ENCODE measurements around the gene PRRT4.

The PRRT4 gene

DNA sequence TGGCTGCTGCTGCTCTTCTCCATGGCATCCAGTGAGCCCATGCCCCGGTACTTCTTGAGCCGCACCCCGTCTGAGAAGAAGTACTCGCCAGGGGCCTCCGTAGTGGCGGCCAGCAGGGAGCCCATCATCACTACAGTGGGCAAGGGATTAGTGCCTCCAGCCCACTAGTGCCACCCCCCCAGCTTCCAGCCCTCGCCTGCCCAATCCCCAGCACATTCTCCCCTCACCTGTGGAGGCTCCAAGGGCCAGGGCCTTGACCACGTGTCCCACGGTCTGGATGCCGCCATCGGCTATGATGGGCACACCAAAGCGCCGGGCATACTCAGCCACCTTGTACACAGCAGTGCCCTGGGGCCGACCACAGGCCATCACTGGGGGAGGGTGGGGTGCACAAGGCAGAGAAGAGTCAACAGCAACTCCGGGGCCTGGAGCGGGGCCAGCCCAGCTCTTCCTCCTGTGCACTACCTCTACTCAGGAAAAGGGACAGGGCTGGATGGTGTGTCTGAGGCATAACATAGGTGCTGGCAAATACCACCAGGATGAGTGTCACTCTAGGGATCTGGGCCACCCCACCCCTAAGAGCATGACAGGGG lies 33.5 kb upstream of the PRRT4 start:
- DNase-seq: no peak

DNA sequence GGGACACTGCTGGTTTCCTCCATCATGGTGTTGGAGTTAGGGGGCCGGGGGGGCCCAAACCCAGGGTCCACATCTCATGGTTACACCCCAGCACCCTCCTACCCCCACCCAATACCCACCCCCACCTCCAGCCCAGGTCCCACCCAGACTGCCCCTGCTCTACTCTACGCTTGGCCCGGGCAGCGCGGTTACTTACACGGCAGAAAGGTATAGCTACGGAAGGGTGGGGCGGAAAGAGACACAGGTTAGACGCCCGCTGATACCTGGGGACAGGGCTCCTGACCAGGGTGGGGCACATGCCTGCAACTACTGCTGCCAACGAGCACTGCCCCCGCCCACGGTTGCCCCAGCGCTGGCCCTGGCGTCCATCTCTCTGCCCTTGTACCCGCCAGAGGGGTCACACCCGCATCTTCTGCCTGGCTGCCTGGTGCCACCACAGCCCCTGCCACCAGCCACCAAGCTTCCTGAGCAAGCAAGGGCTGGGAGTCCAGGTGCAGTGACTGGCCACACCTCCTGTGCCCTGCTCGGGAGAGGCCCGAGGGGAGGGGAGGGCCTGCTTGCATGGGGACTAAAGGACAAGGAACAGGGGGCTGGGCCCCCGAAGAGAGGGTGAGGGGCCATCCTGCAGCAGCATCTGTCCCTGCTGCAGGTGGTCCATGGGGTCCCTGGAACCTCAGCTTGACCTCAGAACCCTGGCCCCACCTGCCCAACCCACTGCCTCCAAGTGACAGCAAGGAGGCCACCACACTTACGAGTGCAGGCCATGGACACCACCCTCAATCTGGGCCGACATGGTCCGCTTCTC lies 32.2 kb upstream of the PRRT4 start:
- DNase-seq: no peak

DNA sequence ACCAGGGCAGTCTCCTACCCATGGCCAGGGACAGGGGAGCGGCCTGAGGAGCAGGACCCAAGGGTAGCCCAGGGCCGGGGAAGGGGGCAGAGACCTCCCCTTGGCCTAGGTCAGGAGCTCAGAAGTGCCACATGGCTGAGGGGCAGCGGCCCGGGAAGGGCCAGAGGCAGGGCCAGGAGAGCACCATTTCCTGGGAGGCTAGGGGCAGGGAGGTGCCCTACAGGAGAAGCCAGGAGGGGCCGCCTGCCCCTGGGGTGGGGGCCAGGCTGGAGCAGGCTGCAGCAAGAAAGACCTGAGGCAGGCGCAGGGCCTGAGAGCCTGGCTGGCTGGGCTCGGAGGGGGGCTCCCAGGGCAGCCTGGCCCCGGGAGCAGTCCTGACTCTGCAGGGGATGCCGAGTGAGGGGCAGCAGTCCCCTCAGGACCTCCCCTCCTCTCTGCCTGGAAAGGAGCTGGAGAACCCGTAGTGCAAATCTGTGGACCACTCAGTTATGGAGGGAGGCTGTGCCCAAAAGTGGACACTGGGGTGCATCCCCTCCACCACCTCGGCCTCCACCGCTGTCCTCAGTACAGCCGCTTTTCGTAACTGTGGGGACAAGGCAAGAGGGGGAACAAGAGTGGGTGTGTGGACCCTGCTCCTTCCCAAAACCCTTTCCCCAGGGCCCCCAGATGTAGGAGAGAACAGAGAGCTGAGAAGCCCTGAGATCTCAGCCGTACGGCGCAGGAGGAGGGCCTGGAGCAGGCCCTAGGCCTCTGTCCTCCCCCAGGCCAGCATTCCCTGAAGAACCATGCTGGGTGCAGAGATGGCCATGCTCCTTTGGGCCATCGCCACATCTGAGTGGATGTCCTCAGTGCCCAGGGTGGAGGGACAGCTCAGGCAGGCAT lies 31.2 kb upstream of the PRRT4 start:
- DNase-seq: no peak

DNA sequence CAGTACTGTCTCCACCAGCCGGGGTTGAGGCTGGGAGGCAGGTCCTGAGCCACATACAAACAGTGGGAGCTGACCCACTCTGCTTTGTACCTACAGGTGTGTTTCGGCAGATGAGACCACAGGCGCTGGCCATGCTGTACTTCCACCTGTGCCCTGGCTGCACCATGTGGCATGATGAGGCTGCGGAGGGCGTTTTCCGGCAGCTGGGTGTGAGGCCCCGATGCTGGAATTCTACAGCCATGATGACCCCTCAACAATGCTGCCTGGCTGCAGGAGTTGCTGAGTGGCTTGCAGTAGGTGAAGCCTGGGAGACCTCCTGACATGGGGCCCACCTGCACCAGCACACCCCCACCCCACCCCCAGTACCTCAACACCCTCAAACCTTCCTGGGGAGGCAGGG lies 30.3 kb upstream of the PRRT4 start:
- DNase-seq: no peak

DNA sequence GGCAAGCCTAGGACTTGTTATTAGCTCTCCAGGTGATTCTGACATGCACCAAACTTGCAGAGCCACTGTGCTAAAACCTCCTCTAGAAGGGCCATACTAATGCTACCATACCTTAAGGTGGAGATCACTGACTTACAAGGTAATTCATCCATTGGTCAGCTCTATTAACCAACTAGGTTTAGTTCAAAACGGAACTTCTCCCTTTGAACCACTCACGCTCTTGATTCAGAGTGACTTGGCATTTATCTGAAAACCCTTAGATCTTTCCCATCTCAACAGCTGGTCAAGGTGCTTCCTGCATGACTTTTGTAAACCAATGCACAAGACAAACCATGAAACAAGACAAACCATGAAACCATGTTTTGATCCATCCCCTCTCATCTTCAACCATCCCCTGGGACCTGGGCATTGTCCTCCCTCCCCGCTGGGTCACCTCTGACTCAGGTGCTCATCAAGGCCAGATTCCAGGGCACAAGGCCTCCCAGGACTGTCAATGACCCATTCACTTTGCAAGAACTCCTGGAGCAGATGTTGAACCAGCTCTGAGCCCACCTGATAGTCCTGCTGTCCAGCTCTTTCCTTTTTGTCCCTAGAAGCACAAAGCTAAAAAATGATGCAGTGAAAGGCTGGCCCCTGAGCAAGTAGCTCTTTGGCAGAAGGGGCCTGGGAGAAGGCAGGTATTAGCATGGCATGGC lies 29.5 kb upstream of the PRRT4 start:
- DNase-seq: no peak

DNA sequence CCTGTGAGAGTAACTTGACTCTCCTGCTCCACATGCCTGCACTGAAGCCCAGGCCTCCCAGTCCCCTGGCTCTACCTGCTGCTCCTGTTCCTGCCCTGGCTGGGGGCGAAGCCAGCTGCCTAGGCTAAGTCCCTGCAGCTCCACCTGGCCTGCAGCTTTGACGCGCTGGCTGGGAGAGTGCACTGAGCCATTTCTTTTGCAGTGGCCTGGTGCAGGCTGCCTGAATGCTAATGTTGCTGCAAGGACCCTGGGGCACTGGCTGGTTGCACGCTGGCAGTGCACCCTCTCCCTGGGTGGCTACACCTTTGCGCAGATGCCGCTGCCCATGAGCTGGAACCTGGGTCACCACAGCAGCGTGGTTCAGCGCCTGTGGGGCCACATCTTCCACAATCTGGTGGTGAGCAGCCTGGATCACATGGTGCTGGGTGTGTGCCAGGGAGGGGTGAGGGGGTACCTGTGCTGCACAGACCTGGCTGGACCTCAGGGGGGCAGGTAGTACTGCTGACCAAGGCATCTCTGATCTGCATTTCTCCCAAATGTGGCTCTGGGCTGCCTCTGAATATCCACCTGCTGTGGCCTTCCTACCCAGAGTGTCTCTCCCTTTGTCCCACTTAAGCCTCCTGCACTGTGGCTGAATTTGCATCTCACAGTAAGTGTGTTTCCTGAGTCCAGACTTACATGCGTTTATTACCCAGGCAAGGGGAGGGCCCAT lies 28.3 kb upstream of the PRRT4 start:
- no peak for DNase-seq

DNA sequence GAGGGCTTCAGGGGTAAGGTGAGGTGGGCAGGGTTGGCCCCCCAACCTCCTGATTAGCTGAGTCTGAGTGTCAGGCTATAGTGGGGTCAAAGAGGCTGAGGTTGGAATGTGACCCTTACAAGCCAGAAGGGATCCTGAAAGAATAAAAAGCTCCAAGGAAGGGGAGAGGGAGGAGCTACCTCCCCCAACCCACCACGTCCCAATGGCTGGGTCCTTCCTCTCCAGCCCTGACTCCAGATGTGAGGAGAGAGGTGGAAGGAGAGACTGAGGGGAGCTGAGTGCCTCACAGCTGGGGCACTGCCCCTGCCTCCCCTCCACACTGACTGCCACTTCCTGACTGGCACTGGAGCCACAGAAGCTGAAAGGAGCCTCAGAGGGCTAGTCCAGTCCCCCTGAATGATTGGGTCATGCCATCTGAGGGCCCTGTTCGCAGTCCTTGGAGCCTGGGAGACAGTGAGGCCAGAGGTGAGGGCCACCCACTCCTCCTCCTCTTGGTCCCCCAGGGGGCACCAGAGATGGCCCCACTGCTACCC lies 27.7 kb upstream of the PRRT4 start:
- DNase-seq: no peak

DNA sequence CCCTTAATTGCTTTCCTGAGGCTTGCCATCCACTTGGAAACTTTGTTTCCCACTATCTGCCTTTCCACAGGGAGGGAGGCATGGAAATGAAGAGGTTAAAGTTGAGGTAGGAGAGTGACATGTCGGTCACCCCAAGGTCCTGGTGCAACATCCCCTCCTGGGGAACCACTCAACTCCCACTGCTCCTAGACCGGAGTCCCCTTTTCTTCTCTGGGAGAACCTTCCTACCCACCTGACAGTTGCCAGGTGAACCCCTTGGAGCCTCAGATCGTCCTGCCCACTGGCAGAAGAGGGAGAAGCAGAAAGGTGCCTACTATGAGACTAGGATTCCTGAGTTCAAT lies 26.6 kb upstream of the PRRT4 start:
- no peak for DNase-seq

DNA sequence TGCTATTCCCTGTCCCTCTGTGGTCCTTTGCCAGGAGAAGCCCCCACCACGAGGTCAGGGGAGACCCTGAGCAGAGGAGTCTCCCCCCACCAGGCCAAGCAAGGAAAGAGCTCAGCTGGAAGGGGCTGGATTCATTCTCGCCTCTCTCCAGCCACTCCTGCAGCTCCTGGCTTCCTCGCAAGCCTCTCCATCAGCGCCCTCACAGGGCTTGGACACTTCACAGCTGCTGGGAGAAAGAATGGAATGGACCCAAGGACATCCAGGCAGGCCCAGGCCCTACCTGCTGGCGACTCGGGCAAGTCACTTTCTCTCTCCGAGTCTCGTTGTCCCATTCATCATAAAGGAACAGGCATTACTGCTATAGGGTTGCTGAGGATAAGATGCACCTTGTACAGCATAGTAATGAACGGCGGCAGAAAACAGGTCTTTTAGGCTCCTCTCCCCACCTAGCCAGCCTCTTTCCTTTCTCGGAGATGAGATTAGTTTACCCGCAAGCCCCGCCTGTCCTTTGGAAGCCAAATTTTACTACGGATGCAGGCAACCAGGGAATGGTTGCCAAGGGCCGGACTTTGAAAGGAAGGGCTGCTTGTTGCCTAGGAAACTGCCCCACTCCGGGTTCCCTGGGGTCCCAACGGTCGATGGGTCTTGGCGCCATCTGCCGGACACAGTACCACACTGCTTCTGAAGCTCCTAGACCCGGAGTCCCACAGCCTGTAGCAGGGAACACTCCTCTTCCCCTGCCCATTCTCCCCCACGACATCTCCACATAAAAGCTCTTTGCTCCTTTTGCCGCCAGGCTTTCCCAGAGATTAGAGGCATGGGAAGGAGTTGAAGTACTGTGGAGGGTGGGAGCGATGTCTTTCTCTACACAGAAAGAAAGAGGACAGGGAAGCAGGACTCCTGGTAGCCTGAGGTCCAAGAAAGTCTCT lies 26.0 kb upstream of the PRRT4 start:
- DNase-seq: peak; percentile 67

DNA sequence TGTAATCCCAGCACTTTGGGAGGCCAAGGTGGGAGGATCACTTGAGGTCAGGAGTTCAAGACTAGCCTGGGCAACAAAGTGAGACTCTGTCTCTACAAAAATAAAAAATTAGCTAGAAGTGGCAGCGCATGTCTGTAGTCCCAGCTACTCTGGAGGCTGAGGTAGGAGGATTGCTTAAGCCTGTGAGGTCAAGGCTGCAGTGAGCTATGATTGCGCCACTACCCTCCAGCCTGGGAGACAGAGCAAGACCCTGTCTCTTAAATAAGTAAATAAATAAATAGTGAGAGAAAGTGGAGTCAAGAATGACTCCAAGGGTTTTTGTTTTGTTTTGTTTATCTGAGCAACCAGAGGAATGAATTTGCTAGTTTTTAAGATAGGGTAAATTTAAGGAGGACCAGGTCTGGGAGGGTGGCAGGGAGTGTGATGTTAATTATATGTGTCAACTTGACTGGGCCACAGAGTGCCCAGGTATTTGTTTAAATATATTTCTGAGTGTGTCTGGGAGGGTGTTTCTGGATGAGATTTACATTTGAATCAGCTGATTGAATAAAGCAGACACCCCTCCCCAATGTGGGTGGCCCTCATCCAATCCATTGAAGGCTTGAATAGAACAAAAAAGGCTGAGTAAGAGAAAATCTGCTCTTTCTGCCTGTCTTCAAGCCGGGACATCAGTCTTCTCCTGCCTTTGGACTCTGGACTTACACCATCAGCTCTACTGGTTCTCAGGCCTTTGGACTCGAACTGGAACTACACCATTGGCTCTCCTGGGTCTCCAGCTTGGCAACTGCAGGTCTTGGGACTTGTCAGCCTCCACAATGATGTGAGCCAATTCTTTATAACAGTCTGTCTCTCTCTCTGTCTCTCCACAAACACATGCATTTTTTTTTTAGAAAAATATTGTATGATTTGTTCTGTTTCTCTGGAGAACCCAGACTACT lies 24.8 kb upstream of the PRRT4 start:
- no peak for DNase-seq

DNA sequence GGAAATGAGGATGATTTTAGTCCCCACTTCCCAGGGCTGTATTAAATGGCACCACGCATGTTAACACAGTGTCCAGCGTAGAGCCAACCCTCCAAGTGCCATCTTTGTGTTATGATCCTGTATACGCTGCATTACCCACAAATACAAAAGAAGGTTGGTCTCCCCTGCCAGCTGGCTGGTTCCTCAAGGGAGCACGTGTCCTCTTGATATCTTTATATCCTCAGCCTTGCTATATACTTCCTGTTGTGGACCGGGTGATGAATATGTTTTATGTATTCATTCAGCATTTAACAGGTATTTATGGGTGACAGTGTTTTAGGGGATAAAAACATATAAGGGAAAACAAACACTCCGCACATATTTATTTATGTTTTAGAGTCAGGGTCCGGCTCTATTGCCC lies 23.2 kb upstream of the PRRT4 start:
- no peak for DNase-seq

DNA sequence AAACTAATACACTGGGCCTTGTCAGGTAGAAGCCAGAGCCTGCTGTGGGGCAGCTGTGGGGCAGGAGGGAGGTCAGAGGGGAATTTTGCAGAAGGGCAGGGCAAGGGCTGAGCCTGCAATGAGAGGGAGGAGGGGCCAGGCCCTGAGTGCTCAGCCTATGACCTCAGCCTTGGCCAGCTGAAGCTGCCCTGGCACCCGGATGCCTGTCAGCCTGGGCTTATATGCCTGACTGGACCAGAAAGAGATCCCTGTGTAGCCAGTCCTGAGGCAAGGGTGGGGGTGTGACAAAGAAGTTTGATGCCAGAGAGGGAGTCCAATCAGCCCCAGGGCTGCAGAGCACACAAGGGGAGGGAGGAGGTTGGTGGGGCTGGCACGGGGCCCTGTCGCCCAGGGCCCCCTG lies 22.3 kb upstream of the PRRT4 start:
- no peak for DNase-seq

DNA sequence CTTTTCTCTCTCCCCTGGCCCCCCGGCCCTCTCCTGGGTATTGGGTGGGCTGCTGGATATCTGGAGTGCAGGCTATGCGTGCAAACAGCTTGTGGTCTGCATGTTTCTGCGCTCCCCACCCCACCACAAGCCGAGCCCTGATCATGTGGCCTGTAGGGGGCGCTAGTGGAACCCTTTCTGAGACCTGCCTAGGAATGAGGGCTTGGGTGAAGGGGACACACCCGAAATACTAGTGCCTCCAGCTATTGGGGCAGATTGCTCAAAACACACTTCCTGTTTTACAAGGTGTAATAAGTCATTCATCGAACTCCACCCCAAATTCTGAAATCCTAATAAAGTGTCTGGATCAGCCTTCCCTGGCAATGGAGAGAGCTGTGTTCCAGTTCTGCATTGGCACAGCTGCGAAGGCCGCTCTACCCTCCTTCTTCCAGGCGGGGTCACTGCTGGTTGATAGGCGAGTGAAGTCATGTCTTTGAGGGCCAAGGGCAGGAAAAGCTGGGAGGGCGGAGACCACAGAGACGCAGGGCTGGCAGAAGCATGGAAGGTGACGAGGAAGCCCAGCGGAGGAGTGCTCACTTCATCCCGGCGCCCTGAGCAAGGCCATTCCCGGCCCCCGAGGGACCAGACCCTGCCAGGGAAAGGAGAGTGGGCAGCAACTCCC lies 19.8 kb upstream of the PRRT4 start:
- DNase-seq: peak; percentile 28

DNA sequence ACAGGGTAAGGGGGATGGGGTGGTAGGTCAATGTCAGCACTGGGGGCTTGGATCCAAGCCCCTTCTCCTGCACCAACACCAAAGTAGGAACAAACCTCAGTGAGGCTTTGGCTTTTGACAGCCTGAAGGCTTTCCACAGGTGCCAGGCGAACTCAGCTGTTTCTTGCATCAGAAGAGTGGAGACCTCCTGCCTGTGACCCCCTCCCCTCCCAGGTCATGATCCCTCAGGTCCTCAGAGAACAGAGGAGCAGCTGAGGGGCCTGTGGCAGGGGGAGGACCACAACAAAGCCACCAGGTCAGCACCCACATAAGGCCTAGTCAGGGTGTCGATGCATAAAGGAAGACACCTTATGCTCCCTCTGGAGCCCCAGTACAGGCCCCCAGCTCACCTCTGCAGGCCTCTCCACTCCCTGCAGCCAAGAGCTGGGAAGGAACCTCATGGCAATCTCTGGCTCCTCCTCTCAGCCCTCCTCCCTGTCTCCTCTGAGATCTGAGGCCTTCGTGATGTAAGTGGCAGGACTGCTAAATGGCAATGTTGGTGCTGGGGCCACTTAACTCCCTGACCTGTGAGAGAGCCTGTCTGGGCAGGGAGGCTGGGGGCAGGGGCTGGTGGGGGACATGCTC lies 19.1 kb upstream of the PRRT4 start:
- no peak for DNase-seq

DNA sequence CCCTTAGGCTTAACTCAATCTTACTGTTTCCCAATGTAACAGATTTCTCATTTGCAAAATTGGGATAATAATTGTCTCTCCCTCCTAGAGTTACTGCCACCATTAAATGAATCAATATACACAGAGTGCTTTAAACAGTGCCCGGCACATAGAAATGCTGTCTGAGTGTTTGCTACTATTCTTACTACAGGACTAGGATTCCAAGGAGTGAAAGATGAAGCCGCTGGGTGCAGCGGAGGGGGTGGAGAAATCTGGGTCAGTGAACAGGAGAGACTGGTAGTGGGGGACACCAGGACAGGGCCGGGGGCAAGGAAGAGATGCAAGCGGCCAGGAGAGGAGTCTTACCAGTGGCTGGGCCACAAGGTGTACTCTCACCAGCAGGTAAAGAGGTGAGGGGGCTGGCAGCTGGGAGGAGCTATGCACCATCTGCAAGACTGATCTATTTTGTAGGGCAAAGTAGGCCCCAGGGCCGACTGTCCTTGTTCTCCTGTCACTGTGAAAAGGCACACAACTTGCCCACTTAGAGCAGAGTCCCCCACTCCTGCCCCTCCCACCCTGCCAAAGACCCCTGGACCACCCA lies 18.5 kb upstream of the PRRT4 start:
- DNase-seq: no peak

DNA sequence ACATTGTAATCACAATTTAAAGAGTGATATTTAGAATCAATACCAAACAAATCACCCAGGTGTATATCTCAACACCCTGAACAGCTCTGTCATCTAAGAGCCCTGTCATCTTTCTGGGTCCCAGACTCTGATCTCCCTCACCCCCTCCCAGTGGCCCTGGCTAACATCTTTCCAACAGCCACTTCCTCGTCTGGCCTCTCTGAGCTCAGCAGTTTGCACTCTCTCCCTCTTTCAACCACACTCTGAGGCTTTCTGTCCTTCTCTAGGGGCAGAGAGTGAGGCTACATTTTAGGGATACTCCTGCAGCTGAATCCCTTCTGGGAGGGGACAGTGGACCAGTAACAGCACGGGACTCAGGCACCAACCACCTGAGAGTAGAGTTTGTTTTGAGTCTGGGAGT lies 17.1 kb upstream of the PRRT4 start:
- no peak for DNase-seq

DNA sequence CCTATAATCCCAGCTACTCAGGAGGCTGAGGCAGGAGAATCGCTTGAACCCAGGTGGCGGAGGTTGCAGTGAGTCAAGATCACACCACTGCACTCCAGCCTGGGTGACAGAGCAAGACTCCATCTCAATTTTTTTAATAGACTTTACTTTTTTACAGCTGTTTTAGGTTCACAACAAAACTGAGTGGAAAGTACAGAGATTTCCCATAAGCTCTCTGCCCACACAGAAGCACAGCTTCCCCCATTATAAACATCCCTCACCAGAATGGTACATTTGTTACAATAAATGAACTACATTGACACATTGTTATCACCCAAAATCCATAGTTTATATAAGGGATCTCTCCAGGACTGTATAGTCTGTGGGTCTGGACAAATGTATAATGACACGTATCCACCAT lies 14.6 kb upstream of the PRRT4 start:
- no peak for DNase-seq

DNA sequence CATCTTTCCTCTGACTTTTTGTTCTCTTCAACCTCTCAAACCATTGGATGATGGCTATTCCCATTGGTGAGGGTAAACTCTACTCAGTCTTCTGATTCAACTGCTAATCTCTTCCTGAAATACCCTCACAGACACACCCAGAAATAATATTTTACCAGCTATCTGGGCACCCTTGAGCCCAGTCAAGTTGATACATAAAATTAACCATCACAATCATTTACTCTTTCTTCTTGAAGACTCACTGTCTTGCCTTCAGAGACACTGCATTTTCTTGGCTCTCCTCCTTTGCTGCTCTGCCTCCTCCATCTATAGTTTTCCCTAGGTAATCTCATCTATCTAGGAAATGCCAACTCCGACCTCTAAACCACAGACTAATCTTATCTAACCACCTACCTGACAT lies 12.6 kb upstream of the PRRT4 start:
- no peak for DNase-seq

DNA sequence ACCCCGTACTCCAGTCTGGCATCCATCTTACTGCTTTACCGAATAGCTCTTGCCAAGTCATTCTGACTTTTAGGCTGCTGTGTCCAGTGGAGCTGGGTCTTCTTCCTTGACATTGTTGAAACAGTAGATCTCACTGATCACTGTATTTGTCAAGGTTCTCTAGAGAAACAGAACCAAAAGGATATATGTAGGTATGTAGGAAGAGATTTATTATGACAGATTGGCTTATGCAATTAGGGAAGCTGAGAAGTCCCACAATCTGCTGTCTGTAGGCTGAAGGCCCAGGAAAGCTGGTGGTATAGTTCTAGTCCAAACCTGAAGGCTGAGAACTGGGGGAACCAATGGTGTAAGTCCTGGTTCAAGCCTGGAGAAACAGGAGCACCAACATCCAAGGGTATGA lies 12.1 kb upstream of the PRRT4 start:
- no peak for DNase-seq

All from CD4-positive, alpha-beta T cell treated with Interleukin-12 subunit alpha and Interleukin-12 subunit beta, for 1 hour (primary cell).